GM12878 (cell line): Measurements from ENCODE around the gene TXNL4A. TPM values are rescaled to one million over a fixed set of nuclear protein-coding genes. Genes with fewer than 3 reads are reported as not detected.

Source experiments
- ATAC-seq: fragments of 200-7000 bp; cut with Tn5 transposase; 3 replicates; pipeline ENCODE4 v1.9.1; 2020; ENCODE audit warnings: mild to moderate bottlenecking, moderate library complexity
- BruUV-seq: library from RNA; stranded (reverse); fragments of 400-500 nt; replicated peaks from 2 replicates; lab custom pipeline; 2021; lab: Mats Ljungman, UMichigan
- CTCF ChIA-PET: fragments of 300-600 bp; sonication (Branson Sonifier 250); formaldehyde crosslinking; extraction: SDS; loops from one replicate; lab custom pipeline; 2021; ENCODE audit warnings: inconsistent platforms; lab: Yijun Ruan, JAX
- POLR2A ChIA-PET: fragments of 350-600 bp; formaldehyde crosslinking; extraction: SDS; loops from one replicate; lab custom pipeline; 2021; ENCODE audit warnings: inconsistent platforms; lab: Charles Lee
- RAD21 ChIA-PET: fragments of 300-600 bp; sonication (Branson Sonifier 250); formaldehyde crosslinking; loops from one replicate; lab custom pipeline; 2023; ENCODE audit warnings: antibody characterized with exemption; ENCODE audit not compliant: unreplicated experiment; lab: Charles Lee
- SMC1A ChIA-PET: fragments of 300-600 bp; sonication (Branson Sonifier 250); formaldehyde crosslinking; loops from one replicate; lab custom pipeline; 2023; ENCODE audit not compliant: unreplicated experiment, uncharacterized antibody; lab: Charles Lee
- DNase-seq: peaks from one replicate; pipeline ENCODE4 v3.0.0-alpha.2; 2011; ENCODE audit warnings: low read depth, low spot score
- FAIRE-seq: peaks from 3 replicates; lab custom pipeline; 2011; peaks lifted over from hg19 to GRCh38; lab: Jason Lieb, UNC
- H2AFZ ChIP-seq: 2 replicates; pipeline ENCODE4 v1.6.0; 2011; ENCODE audit warnings: low read depth, low read length, control low read depth; ENCODE audit not compliant: control insufficient read depth
- H3K27ac ChIP-seq: 2 replicates; pipeline ENCODE4 v1.5.1; 2011; ENCODE audit warnings: control low read depth; ENCODE audit not compliant: control insufficient read depth, insufficient read depth
- H3K27me3 ChIP-seq, 2 experiments: replicated peaks in 1 of 2; 2 replicates each; pipeline versions ENCODE4 v1.6.0 to v1.6.1; 2011; ENCODE audit warnings: low read length in 1 of 2; ENCODE audit not compliant: control insufficient read depth in 2 of 2, insufficient read depth in 2 of 2
- H3K36me3 ChIP-seq, 2 experiments: 2 replicates each; pipeline ENCODE4 v1.5.1; 2011; ENCODE audit warnings: low read length in 1 of 2; ENCODE audit not compliant: control insufficient read depth in 2 of 2, insufficient read depth in 2 of 2
- H3K4me1 ChIP-seq: 2 replicates; pipeline ENCODE4 v1.6.1; 2011; ENCODE audit warnings: mild to moderate bottlenecking, low read length, moderate library complexity, mixed read lengths; ENCODE audit not compliant: control insufficient read depth, insufficient read depth
- H3K4me2 ChIP-seq: 2 replicates; pipeline ENCODE4 v1.6.0; 2011; ENCODE audit warnings: control low read depth; ENCODE audit not compliant: control insufficient read depth, insufficient read depth
- H3K4me3 ChIP-seq: fragments of 200-600 bp; sonication (generic); 2 replicates; pipeline ENCODE4 v1.5.1; 2016
- H3K79me2 ChIP-seq: 2 replicates; pipeline ENCODE4 v1.6.0; 2011; ENCODE audit warnings: low read length; ENCODE audit not compliant: control insufficient read depth, insufficient read depth
- H3K9ac ChIP-seq: 2 replicates; pipeline ENCODE4 v1.8.0; 2011; ENCODE audit warnings: low read length, control low read depth, mixed read lengths; ENCODE audit not compliant: control insufficient read depth, insufficient read depth
- H3K9me3 ChIP-seq: replicated peaks from 3 replicates; pipeline ENCODE4 v1.5.1; 2011; ENCODE audit warnings: mild to moderate bottlenecking, low read length; ENCODE audit not compliant: control insufficient read depth, insufficient read depth
- H4K20me1 ChIP-seq: 2 replicates; pipeline ENCODE4 v1.6.0; 2011; ENCODE audit not compliant: control insufficient read depth, insufficient read depth
- ASH2L ChIP-seq: fragments of 300-600, 200-600 bp; sonication (generic); IDR thresholded peaks from 2 replicates; pipeline ENCODE4 v1.6.1; 2017; ENCODE audit warnings: low read depth, mild to moderate bottlenecking, borderline replicate concordance
- BCL11A ChIP-seq: IDR thresholded peaks from 2 replicates; pipeline ENCODE4 v1.6.1; 2011; ENCODE audit warnings: low read depth, low read length
- BMI1 ChIP-seq: fragments of 450-650 bp; IDR thresholded peaks from 2 replicates; pipeline ENCODE4 v1.6.1; 2016; ENCODE audit warnings: mild to moderate bottlenecking, moderate library complexity, borderline replicate concordance
- CBX5 ChIP-seq: sonication (generic); IDR thresholded peaks from 2 replicates; pipeline ENCODE4 v1.6.1; 2016; ENCODE audit warnings: low read depth, moderate library complexity, mild to moderate bottlenecking, inconsistent platforms
- GATAD2B ChIP-seq: fragments of 450-650 bp; conservative IDR thresholded peaks from 2 replicates; pipeline ENCODE4 v1.6.1; 2017; ENCODE audit warnings: low read depth, mild to moderate bottlenecking, moderate library complexity
- NBN ChIP-seq: fragments of 450-650 bp; IDR thresholded peaks from 2 replicates; pipeline ENCODE4 v1.6.1; 2016
- NRF1 ChIP-seq: conservative IDR thresholded peaks from 2 replicates; pipeline ENCODE4 v1.6.1; 2011; ENCODE audit warnings: mild to moderate bottlenecking, low read depth, low read length, improper control_type of control experiment
- PBX3 ChIP-seq: IDR thresholded peaks from 2 replicates; pipeline ENCODE4 v1.6.1; 2011; ENCODE audit warnings: mild to moderate bottlenecking, low read depth, low read length, moderate library complexity; ENCODE audit not compliant: insufficient replicate concordance
- RAD51 ChIP-seq: fragments of 450-650 bp; IDR thresholded peaks from 2 replicates; pipeline ENCODE4 v1.6.1; 2016; ENCODE audit warnings: moderate library complexity, mild to moderate bottlenecking, inconsistent platforms
- REST ChIP-seq: IDR thresholded peaks from 2 replicates; pipeline ENCODE4 v1.6.1; 2012; ENCODE audit warnings: mild to moderate bottlenecking, low read depth, low read length
- USF2 ChIP-seq: IDR thresholded peaks from 2 replicates; pipeline ENCODE4 v1.6.1; 2011; ENCODE audit warnings: low read depth, low read length, improper control_type of control experiment, borderline replicate concordance
- YY1 ChIP-seq: IDR thresholded peaks from 2 replicates; pipeline ENCODE4 v1.6.1; 2011; ENCODE audit warnings: low read depth, mild to moderate bottlenecking, low read length
- ZBTB11 ChIP-seq: fragments of 450-650 bp; formaldehyde crosslinking; IDR thresholded peaks from 2 replicates; pipeline ENCODE4 v1.5.0; 2022; ENCODE audit warnings: mild to moderate bottlenecking, missing genetic modification characterization
- ZNF207 ChIP-seq: fragments of 450-650 bp; IDR thresholded peaks from 2 replicates; pipeline ENCODE4 v1.6.1; 2014; ENCODE audit warnings: antibody characterized with exemption, mild to moderate bottlenecking, borderline replicate concordance
- ZNF384 ChIP-seq: IDR thresholded peaks from 2 replicates; pipeline ENCODE4 v1.6.1; 2012; ENCODE audit warnings: low read depth, mild to moderate bottlenecking, low read length, improper control_type of control experiment, borderline replicate concordance
- WGBS: methylation state at CpG from one replicate; pipeline ENCODE4 v1.1.6; 2016; ENCODE audit warnings: low lambda C conversion rate; ENCODE audit not compliant: insufficient replicate concordance, insufficient coverage; ENCODE audit errors: missing lambda C conversion rate; 5-methylcytosine and 5-hydroxymethylcytosine counted together
- in situ Hi-C: fragments of 300-500 bp; cut with MboI; formaldehyde crosslinking; loops from 9 replicates; pipeline ENCODE4 v1.14.3; 2018; ENCODE audit warnings: mixed read lengths
- intact Hi-C: fragments of 100-400 bp; cut with micrococcal nuclease; formaldehyde crosslinking; loops from one replicate; pipeline ENCODE4 v1.14.2; 2022; ENCODE audit not compliant: unreplicated experiment
- polyA plus RNA-seq, 11 experiments: library from polyadenylated mRNA; depleted of rRNA in 4 of 11; unstranded in 6 of 11; stranded (reverse) in 5 of 11; fragments of >200 nt; fragmentation: Nextera tagmentation in 4 of 11; fragmentation: Illumina TruSeq in 1 of 11; extraction: Ambion mirVana in 4 of 11; extraction: Trizol in 1 of 11; gene quantifications; 1 replicate in 1 of 11; 2 replicates in 10 of 11; pipeline versions ENCODE4 v1.2.1 to v1.2.3, GENCODE V29; 2011 to 2016; ENCODE audit warnings: inconsistent platforms in 2 of 11, missing spikeins in 2 of 11, low read depth in 1 of 11
- total RNA-seq, 4 experiments: library from RNA; depleted of rRNA in 3 of 4; stranded (reverse); fragments of >200 nt in 3 of 4; fragmentation: Illumina TruSeq in 1 of 4; extraction: Trizol in 1 of 4; gene quantifications; 2 replicates each; pipeline versions ENCODE4 v1.2.1 to v1.2.3, GENCODE V29; 2013 to 2021

TXNL4A gene
- total and polyA plus RNA-seq, 10 of the 15 experiments (the other 5 are each of a cell fraction or from before 2014, with no cell fraction given) = 38.4 to 329 (median 128) TPM

- SMC1A ChIA-PET = interaction anchor here (1.1 to 2.2 kb wide), 6 partner anchors 15 to 590 kb away, joined by 3 to 13 read pairs (median 3); partner anchors contain the start of gene HSBP1L1
- BruUV-seq = no TSS peak
- TF ChIP-seq RAD51 (0 out of 2 replicates have a peak, but pooled peaks have one; percentile 18), USF2 (no peak), PBX3 (no peak), GATAD2B (no peak), ASH2L (no peak), ZBTB11 (no peak), NBN (0 out of 2 replicates have a peak, but pooled peaks have one; percentile 7), BCL11A (no peak), ZNF207 (no peak), BMI1 (no peak), CBX5 (no peak), YY1 (no peak), REST (no peak), ZNF384 (no peak), NRF1 (no peak)
Measured at GRCh38 chr18:79987566-79987965, 797 bp downstream of the TXNL4A start.

More at GRCh38 chr18:79987566-79987965, 797 bp downstream of the TXNL4A start:
- no peak for FAIRE-seq
- no peak for ATAC-seq
- Histone ChIP-seq H4K20me1 (peaks cover 2% of the 10 kb centered on the region; the same call in 1 of the 2 replicates), H3K4me2 (peak overlapping the region; percentile 70), H3K27me3 (no peaks in the 10 kb centered on the region), H3K9me3 (no peaks in the 10 kb centered on the region), H3K27ac (peak overlapping the region; percentile 67), H3K79me2 (peaks cover 62% of the 10 kb centered on the region), H3K4me1 (no peaks in the 10 kb centered on the region), H3K9ac (peak overlapping the region; percentile 93), H2AFZ (peak overlapping the region; percentile 58), H3K4me3 (peak overlapping the region; percentile 72), H3K36me3 (peaks cover 0 to 7% of the 10 kb centered on the region in 2 experiments; a peak in 3 of 4 replicates)
- intact Hi-C loops = loop anchor here (5.0 to 10.0 kb wide), 5 partner anchors 35 to 305 kb away; partner anchors contain the start of genes KCNG2, RBFA and SLC66A2
- in situ Hi-C loops = no loop called here
- DNase-seq = no peak
- POLR2A ChIA-PET = interaction anchor here (0.9 to 1.1 kb wide), 2 partner anchors 10 to 24 kb away, joined by 3 read pairs; no protein-coding TSS in a partner anchor
- WGBS = 0% methylated on average over 6 of the region's 6 CpGs
- RAD21 ChIA-PET = interaction anchor here (0.5 to 2.1 kb wide), 2 partner anchors 24 to 46 kb away, joined by 3 to 9 read pairs; partner anchors contain the start of genes HSBP1L1 and RBFA
- CTCF ChIA-PET = interaction anchor here (0.8 to 1.7 kb wide), 9 partner anchors 8 to 274 kb away, joined by 3 to 9 read pairs (median 4); partner anchors contain the start of gene RBFA
